A549 (cell line): ENCODE data around the gene ZNF296. TPM values are rescaled to one million over a fixed set of nuclear protein-coding genes. Genes with fewer than 3 reads are reported as not detected.
A peak's percentile ranks its signal among the peaks of the same experiment; 100 is the strongest.

Experiments used
- ATAC-seq, 2 experiments: fragments of 200-7000 bp in 1 of 2; fragments of >200 bp in 1 of 2; cut with Nextera tagmentation in 1 of 2; cut with Tn5 transposase in 1 of 2; 3 replicates each; pipeline versions ENCODE4 v1.8.0 to v1.9.1; 2018 to 2020; ENCODE audit warnings: mild to moderate bottlenecking in 1 of 2, moderate library complexity in 1 of 2
- CTCF ChIA-PET: fragments of 300-600 bp; sonication (Branson Sonifier 250); formaldehyde crosslinking; extraction: SDS; loops from one replicate; lab custom pipeline; 2021; ENCODE audit warnings: antibody characterized with exemption, inconsistent platforms; lab: Yijun Ruan, JAX
- POLR2A ChIA-PET: fragments of 350-600 bp; formaldehyde crosslinking; extraction: SDS; loops from one replicate; lab custom pipeline; 2021; ENCODE audit warnings: antibody characterized with exemption, inconsistent platforms; lab: Yijun Ruan, JAX
- DNase-seq, 2 experiments: peaks; one replicate each; pipeline versions ENCODE4 v3.0.0 to v3.0.0-alpha.2; 2011 to 2016; ENCODE audit warnings: low read depth in 1 of 2, low spot score in 1 of 2
- FAIRE-seq: peaks from 2 replicates; lab custom pipeline; 2011; peaks lifted over from hg19 to GRCh38; lab: Jason Lieb, UNC
- H3K27ac ChIP-seq, 2 experiments: fragments of >200 bp; sonication (Bioruptor Twin); formaldehyde crosslinking; 3 replicates each; pipeline ENCODE4 v1.5.1; 2016 to 2017
- H3K4me1 ChIP-seq: fragments of >200 bp; sonication (Bioruptor Twin); formaldehyde crosslinking; 3 replicates; pipeline ENCODE4 v1.6.1; 2016
- H3K4me2 ChIP-seq: fragments of >200 bp; sonication (Bioruptor Twin); formaldehyde crosslinking; 3 replicates; pipeline ENCODE4 v1.6.1; 2016
- H3K4me3 ChIP-seq: fragments of >200 bp; sonication (Bioruptor Twin); formaldehyde crosslinking; 3 replicates; pipeline ENCODE4 v1.5.1; 2016
- H3K9me3 ChIP-seq: fragments of >200 bp; sonication (Bioruptor Twin); formaldehyde crosslinking; 3 replicates; pipeline ENCODE4 v1.6.1; 2016
- EHF ChIP-seq: fragments of 250-450 bp; sonication (Bioruptor Pico); IDR thresholded peaks from 2 replicates; pipeline ENCODE4 v1.5.0; 2020; ENCODE audit warnings: mild to moderate bottlenecking
- EP300 ChIP-seq, 2 experiments: fragments of >200 bp; sonication (Bioruptor Twin); formaldehyde crosslinking; IDR thresholded peaks; 2 replicates in 1 of 2; 3 replicates in 1 of 2; pipeline ENCODE4 v1.6.1; 2016 to 2017
- HDAC2 ChIP-seq: fragments of 200-600 bp; sonication (generic); IDR thresholded peaks from 2 replicates; pipeline ENCODE4 v1.6.1; 2016
- HOXA7 ChIP-seq: fragments of 250-450 bp; sonication (Bioruptor Pico); IDR thresholded peaks from 2 replicates; pipeline ENCODE4 v1.5.0; 2020; ENCODE audit warnings: mild to moderate bottlenecking, moderate library complexity
- HOXB5 ChIP-seq: fragments of 250-450 bp; sonication (Bioruptor Pico); IDR thresholded peaks from 2 replicates; pipeline ENCODE4 v1.5.0; 2020; ENCODE audit warnings: mild to moderate bottlenecking, moderate library complexity
- KDM1A ChIP-seq: fragments of 200-600 bp; sonication (generic); IDR thresholded peaks from 2 replicates; pipeline ENCODE4 v1.6.1; 2016; ENCODE audit warnings: low read depth, mild to moderate bottlenecking
- NPAS2 ChIP-seq: fragments of 250-450 bp; sonication (Bioruptor Pico); IDR thresholded peaks from 2 replicates; pipeline ENCODE4 v1.8.0; 2022; ENCODE audit warnings: mild to moderate bottlenecking, moderate library complexity, borderline replicate concordance
- POLR2A ChIP-seq: IDR thresholded peaks from 2 replicates; pipeline ENCODE4 v1.6.1; 2012; ENCODE audit warnings: mild to moderate bottlenecking, low read length
- POLR2AphosphoS2 ChIP-seq: conservative IDR thresholded peaks from 2 replicates; pipeline ENCODE4 v1.6.1; 2012; ENCODE audit warnings: low read length, improper control_type of control experiment, inconsistent platforms
- RCOR1 ChIP-seq: fragments of 150-350 bp; IDR thresholded peaks from 2 replicates; pipeline ENCODE4 v1.6.1; 2014; ENCODE audit warnings: antibody characterized with exemption, low read length, low read depth
- RFX5 ChIP-seq: fragments of 450-650 bp; IDR thresholded peaks from 2 replicates; pipeline ENCODE4 v1.7.1; 2014; ENCODE audit warnings: antibody characterized with exemption, mild to moderate bottlenecking, moderate library complexity
- SREBF2 ChIP-seq: fragments of 450-650 bp; IDR thresholded peaks from 2 replicates; pipeline ENCODE4 v1.6.1; 2014; ENCODE audit warnings: mild to moderate bottlenecking, moderate library complexity
- ZNF302 ChIP-seq: fragments of 250-450 bp; sonication (Bioruptor Pico); IDR thresholded peaks from 2 replicates; pipeline ENCODE4 v1.9.0; 2021; ENCODE audit warnings: inconsistent platforms, mild to moderate bottlenecking, moderate library complexity
- ZSCAN20 ChIP-seq: fragments of 250-450 bp; sonication (Bioruptor Pico); IDR thresholded peaks from 2 replicates; pipeline ENCODE4 v1.8.0; 2022; ENCODE audit warnings: mild to moderate bottlenecking, moderate library complexity
- WGBS: methylation state at CpG from one replicate; pipeline ENCODE4 v1.1.6; 2017; ENCODE audit errors: missing lambda C conversion rate; 5-methylcytosine and 5-hydroxymethylcytosine counted together
- polyA plus RNA-seq, 4 experiments: library from polyadenylated mRNA; depleted of rRNA in 3 of 4; stranded (reverse); fragments of >200 nt; fragmentation: RNase III in 1 of 4; extraction: RNeasy Plus Mini Kit Qiagen cat#74134 plus additional on column Dnase treatment in 1 of 4; gene quantifications; 2 replicates in 3 of 4; 3 replicates in 1 of 4; pipeline ENCODE4 v1.2.3, GENCODE V29; 2011 to 2017
- TF ChIP-seq, protein P1 (sequence below): IDR thresholded peaks from 2 replicates; pipeline ENCODE4 v1.6.1; 2012
- TF ChIP-seq, protein P2 (sequence below): IDR thresholded peaks from 2 replicates; pipeline ENCODE4 v1.6.1; 2012
- TF ChIP-seq, protein P3 (sequence below): fragments of 250-450 bp; sonication (Bioruptor Pico); IDR thresholded peaks from 2 replicates; pipeline ENCODE4 v1.5.0; 2021; ENCODE audit warnings: mild to moderate bottlenecking, moderate library complexity, borderline replicate concordance

The ZNF296 gene
- polyA plus RNA-seq, 2 of the 4 experiments (the other 2 are of a cell fraction), result 0.34 to 2.7 TPM

DNA sequence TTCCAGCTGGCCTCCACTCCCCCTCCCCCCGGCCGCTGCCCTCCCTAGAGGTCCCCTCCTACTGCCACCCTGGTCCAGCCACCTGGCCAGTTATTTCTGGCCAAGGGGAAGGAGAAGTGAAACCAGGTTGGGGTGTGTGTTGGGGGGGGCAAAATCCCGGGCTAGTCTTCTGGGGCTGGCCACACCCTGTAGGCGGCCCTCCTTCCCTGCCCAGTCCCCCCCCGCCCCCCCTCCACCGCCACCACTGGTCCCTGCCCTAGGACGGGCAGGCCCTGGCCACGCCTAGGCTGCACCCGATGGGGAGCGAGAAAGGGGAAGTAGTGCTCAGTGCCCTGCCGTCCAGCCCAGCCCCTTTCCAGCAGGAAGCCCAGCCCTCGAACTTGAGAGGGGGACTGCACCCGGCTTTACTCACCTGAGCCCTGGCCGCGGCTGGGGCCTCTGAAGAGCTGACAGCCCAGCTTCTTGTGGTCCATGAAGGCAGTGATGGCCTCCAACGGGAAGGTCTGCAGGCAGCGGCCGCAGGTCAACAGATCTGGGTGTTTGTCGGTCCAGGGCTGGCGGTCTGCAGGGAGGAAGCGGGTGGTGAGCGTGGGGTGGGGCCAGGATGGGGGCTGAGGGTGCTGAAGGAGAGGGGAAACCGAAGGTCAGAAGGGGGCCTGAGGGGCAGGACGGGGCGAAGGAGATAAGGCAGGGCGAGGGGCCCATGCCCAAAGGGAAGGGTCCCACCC, 813 bp downstream of the ZNF296 start:
- H3K9me3 ChIP-seq, result no peaks in the 10 kb centered on the region
- DNase-seq (peak; percentile 85 to 86), FAIRE-seq (no peak), ATAC-seq (peak; percentile 60 to 83)
- ChIA-PET POLR2A (interaction anchor here (2.0 kb wide), 1 partner anchor 16 kb away, joined by 8 read pairs; no protein-coding TSS in a partner anchor), CTCF (interaction anchor here (0.8 to 7.7 kb wide), 5 partner anchors 14 to 172 kb away, joined by 4 to 56 read pairs (median 5); no protein-coding TSS in a partner anchor)
- H3K27ac ChIP-seq, result peak overlapping the region; percentile 77 to 90
- H3K4me1 ChIP-seq, result peaks cover 27% of the 10 kb centered on the region
- H3K4me3 ChIP-seq, result peak overlapping the region; percentile 66
- TF ChIP-seq RCOR1, result no peak
- TF ChIP-seq EP300 (IDR thresholded peaks at IDR 0.05), result no peak
- TF ChIP-seq HOXB5 (CRISPR knock-in tag), result no peak
- no peak for TF ChIP-seq SREBF2
- TF ChIP-seq EHF (CRISPR knock-in tag), result no peak
- no peak for TF ChIP-seq ZNF302 (CRISPR knock-in tag)
- peak; percentile 23; the same call in 1 of the 2 replicates for TF ChIP-seq POLR2A
- no peak for TF ChIP-seq KDM1A
- 9% methylated on average over 20 of the region's 26 CpGs for WGBS
- H3K4me2 ChIP-seq, result peak overlapping the region; percentile 84

DNA sequence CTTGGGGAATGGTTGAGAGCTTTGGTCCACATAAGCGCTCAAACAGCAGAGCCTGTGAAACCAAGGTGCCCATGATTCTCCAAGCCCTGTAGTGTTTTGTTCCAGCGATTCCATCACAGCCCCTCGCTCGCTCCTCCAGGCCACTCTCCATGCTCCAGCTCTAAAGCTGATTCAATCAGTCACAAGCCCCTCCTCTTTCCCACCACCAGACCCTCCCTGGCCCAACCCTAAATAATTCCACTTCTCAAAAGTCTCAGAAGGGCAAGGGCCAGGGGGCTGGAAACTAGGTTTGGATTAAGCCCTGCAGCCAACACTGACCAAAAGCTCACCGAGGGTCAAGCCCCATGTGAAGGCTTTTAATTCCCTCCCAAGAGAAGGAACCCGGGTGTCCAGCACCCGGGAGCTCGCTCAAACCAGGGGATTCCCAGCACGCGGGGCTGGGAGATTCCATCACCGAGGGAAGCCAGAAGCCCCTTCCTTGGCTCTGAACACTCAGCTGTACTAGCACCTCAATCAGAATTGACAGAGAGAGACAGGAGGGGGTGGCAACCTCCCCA, 1.5 kb downstream of the ZNF296 start:
- Histone ChIP-seq H3K4me1 (peaks cover 23% of the 10 kb centered on the region), H3K4me2 (peak overlapping the region; percentile 84)
- WGBS, result 79% methylated on average over 11 of the region's 11 CpGs
- ATAC-seq, result no peak; a peak in 1 of 6 replicates
- no peak for TF ChIP-seq HDAC2
- TF ChIP-seq, all 56 proteins: peak for 0
- DNase-seq (no peak), FAIRE-seq (no peak)
- Histone ChIP-seq H3K4me3 (peak overlapping the region; percentile 66), H3K27ac (peak overlapping the region; percentile 77 to 90; a peak in 5 of 6 replicates), H3K9me3 (no peaks in the 10 kb centered on the region)
- POLR2A ChIA-PET, result interaction anchor here (2.0 kb wide), 1 partner anchor 17 kb away, joined by 8 read pairs; no protein-coding TSS in a partner anchor
- CTCF ChIA-PET, result interaction anchor here (0.8 to 7.7 kb wide), 6 partner anchors 9 to 172 kb away, joined by 3 to 56 read pairs (median 4); no protein-coding TSS in a partner anchor

DNA sequence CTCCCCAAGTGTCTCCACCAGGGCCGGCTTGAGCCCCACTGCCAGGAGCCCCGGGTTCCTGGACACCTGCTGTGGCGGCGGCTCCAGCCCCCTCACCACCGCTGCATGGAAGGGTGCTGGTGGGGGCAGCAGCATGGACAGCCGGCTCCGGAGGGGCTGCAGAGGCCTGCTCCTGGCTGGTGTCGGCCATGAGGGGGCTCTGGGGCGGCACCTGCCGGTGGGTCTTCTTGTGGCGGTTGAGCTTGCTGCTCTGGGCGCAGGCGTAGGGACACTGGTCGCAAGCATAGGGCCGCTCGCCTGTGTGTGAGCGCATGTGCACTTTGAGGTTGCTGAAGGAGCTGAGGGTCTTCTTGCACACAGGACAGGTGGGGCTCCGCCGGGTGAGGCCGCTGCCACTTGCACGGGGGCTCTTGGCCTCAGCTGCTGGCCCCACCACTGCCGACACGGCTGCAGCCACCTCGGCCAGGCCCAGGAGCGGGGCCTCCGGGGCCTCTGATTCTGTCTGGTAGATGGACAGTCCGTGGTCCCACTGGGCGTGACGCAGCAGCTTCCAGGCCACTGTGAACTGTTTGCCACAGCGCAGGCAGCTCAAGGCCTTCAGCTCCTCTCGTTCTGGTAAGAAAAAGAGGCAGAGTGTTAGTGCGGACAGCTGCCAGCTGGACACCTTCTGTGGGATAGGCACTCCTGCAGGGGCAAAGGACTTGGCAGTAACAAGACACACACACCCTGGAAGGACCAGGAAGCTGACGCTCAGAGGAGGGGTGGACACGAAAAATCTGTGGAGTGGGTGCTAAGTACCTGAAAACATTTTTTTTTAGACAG, 4.1 kb downstream of the ZNF296 start:
- DNase-seq (no peak), ATAC-seq (no peak), FAIRE-seq (no peak)
- no peak overlapping the region for H3K4me3 ChIP-seq
- whole genome bisulfite sequencing, result 89% methylated on average over 26 of the region's 34 CpGs
- CTCF ChIA-PET, result interaction anchor here (0.7 to 2.9 kb wide), 4 partner anchors 10 to 283 kb away, joined by 3 to 42 read pairs (median 3); no protein-coding TSS in a partner anchor
- no peaks in the 10 kb centered on the region for H3K9me3 ChIP-seq
- peaks cover 14% of the 10 kb centered on the region for H3K4me1 ChIP-seq
- TF ChIP-seq, protein P1, sequence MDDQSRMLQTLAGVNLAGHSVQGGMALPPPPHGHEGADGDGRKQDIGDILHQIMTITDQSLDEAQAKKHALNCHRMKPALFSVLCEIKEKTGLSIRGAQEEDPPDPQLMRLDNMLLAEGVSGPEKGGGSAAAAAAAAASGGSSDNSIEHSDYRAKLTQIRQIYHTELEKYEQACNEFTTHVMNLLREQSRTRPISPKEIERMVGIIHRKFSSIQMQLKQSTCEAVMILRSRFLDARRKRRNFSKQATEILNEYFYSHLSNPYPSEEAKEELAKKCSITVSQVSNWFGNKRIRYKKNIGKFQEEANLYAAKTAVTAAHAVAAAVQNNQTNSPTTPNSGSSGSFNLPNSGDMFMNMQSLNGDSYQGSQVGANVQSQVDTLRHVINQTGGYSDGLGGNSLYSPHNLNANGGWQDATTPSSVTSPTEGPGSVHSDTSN, result no peak
- TF ChIP-seq RFX5 (no peak), POLR2AphosphoS2 (no peak), RCOR1 (no peak), NPAS2 (CRISPR knock-in tag) (no peak), HOXA7 (CRISPR knock-in tag) (no peak), ZNF302 (CRISPR knock-in tag) (no peak), ZSCAN20 (no peak)
- TF ChIP-seq, protein P2, sequence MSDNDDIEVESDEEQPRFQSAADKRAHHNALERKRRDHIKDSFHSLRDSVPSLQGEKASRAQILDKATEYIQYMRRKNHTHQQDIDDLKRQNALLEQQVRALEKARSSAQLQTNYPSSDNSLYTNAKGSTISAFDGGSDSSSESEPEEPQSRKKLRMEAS, result no peak
- TF ChIP-seq, protein P3, sequence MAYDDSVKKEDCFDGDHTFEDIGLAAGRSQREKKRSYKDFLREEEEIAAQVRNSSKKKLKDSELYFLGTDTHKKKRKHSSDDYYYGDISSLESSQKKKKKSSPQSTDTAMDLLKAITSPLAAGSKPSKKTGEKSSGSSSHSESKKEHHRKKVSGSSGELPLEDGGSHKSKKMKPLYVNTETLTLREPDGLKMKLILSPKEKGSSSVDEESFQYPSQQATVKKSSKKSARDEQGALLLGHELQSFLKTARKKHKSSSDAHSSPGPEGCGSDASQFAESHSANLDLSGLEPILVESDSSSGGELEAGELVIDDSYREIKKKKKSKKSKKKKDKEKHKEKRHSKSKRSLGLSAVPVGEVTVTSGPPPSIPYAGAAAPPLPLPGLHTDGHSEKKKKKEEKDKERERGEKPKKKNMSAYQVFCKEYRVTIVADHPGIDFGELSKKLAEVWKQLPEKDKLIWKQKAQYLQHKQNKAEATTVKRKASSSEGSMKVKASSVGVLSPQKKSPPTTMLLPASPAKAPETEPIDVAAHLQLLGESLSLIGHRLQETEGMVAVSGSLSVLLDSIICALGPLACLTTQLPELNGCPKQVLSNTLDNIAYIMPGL, result no peak
- POLR2A ChIA-PET, result interaction anchor here (0.8 kb wide), 1 partner anchor 34 kb away, joined by 4 read pairs; the partner anchor contains the start of gene CLASRP
- H3K27ac ChIP-seq, result no peak overlapping the region
- no peak overlapping the region for H3K4me2 ChIP-seq
